ENCODE results near the gene ERF. TPM values are rescaled to one million over a fixed set of nuclear protein-coding genes. Genes with fewer than 3 reads are reported as not detected.
"Not testable (repeated sequence)": the region's sequence is repeated elsewhere in the genome, so short reads cannot be mapped to it uniquely, and the experiment has no call there.

Gene ERF
- total RNA-seq, 2 experiments from 2014 or later: 43.5 to 58.7 TPM

- Mint-ChIP-seq H3K27me3 (no peaks in the 10 kb centered on the region), H3K9me3 (ENCODE audit: low read depth) (no peaks in the 10 kb centered on the region), H3K36me3 (peaks cover 9% of the 10 kb centered on the region), H3K4me3 (no peak overlapping the region), H3K4me1 (peaks cover 30% of the 10 kb centered on the region), H3K27ac (peak overlapping the region; percentile 99)
- ATAC-seq (no peak), DNase-seq (no peak)
- CTCF ChIA-PET: interaction anchor here (0.9 to 3.2 kb wide), 14 partner anchors 9 to 161 kb away, joined by 3 to 44 read pairs (median 5); partner anchors contain the start of genes DEDD2, GSK3A, PAFAH1B3 and POU2F2
These were observed 14.8 kb upstream of the ERF start for GRCh38 chr19:42269478-42270345.

GRCh38 chr19:42268704-42269477, 14.0 kb upstream of the ERF start, which contains the start of gene CIC:
Gene CIC (plus strand): TSS chr19:42269252. CDS start chr19:42271784, 2,532 bp downstream.
- Mint-ChIP-seq H3K9me3 (ENCODE audit: low read depth) (no peaks in the 10 kb centered on the region), H3K4me1 (peaks cover 27% of the 10 kb centered on the region), H3K27ac (peak within 1 kb of the TSS; percentile 99), H3K36me3 (peaks cover 9% of the 10 kb centered on the region), H3K27me3 (no peaks in the 10 kb centered on the region), H3K4me3 (no peak within 1 kb of the TSS)
- ATAC-seq: peak; percentile 85
- CTCF ChIA-PET: interaction anchor here (1.6 to 3.2 kb wide), 4 partner anchors 11 to 26 kb away, joined by 3 to 44 read pairs (median 14); partner anchors contain the start of gene GSK3A
- DNase-seq: peak; percentile 100

GRCh38 chr19:42268142-42268703, 13.3 kb upstream of the ERF start:
- Mint-ChIP-seq H3K9me3 (ENCODE audit: low read depth) (no peaks in the 10 kb centered on the region), H3K4me1 (peaks cover 27% of the 10 kb centered on the region), H3K36me3 (peaks cover 6% of the 10 kb centered on the region), H3K4me3 (no peak overlapping the region), H3K27ac (no peak overlapping the region), H3K27me3 (no peaks in the 10 kb centered on the region)
- peak; percentile 71 for ATAC-seq
- peak; percentile 100 for DNase-seq
- CTCF ChIA-PET: interaction anchor here (2.2 kb wide), 1 partner anchor 11 kb away, joined by 10 read pairs; no protein-coding TSS in a partner anchor

GRCh38 chr19:42267644-42268141, 12.8 kb upstream of the ERF start:
- CTCF ChIA-PET: interaction anchor here (2.0 to 2.2 kb wide), 2 partner anchors 12 to 23 kb away, joined by 6 to 10 read pairs; no protein-coding TSS in a partner anchor
- H3K4me1 Mint-ChIP-seq: peaks cover 27% of the 10 kb centered on the region
- H3K27ac Mint-ChIP-seq: no peak overlapping the region
- ATAC-seq: no peak
- peaks cover 4% of the 10 kb centered on the region for H3K36me3 Mint-ChIP-seq
- no peaks in the 10 kb centered on the region for H3K27me3 Mint-ChIP-seq
- no peak for DNase-seq
- H3K4me3 Mint-ChIP-seq: no peak overlapping the region
- H3K9me3 Mint-ChIP-seq (ENCODE audit: low read depth): no peaks in the 10 kb centered on the region

- ATAC-seq; H3K9me3 Mint-ChIP-seq (ENCODE audit: low read depth); H3K36me3 Mint-ChIP-seq; DNase-seq; H3K27me3 Mint-ChIP-seq; H3K4me3 Mint-ChIP-seq; H3K27ac Mint-ChIP-seq: not testable (repeated sequence)
- peaks cover 32% of the 10 kb centered on the region for H3K4me1 Mint-ChIP-seq
- CTCF ChIA-PET: interaction anchor here (1.2 to 2.2 kb wide), 3 partner anchors 12 to 22 kb away, joined by 3 to 10 read pairs (median 6); no protein-coding TSS in a partner anchor
These were observed 12.1 kb upstream of the ERF start for GRCh38 chr19:42266928-42267603.

- H3K9me3 Mint-ChIP-seq (ENCODE audit: low read depth): not testable (repeated sequence)
These were observed 11.2 kb upstream of the ERF start for GRCh38 chr19:42266105-42266504.

GRCh38 chr19:42261763-42262162, 6.8 kb upstream of the ERF start:
- DNase-seq: no peak
- Mint-ChIP-seq H3K27me3 (peaks cover 5% of the 10 kb centered on the region), H3K4me1 (peaks cover 11% of the 10 kb centered on the region), H3K9me3 (ENCODE audit: low read depth) (no peaks in the 10 kb centered on the region), H3K4me3 (no peak overlapping the region), H3K36me3 (no peaks in the 10 kb centered on the region), H3K27ac (no peak overlapping the region)
- CTCF ChIA-PET: interaction anchor here (0.8 to 1.1 kb wide), 2 partner anchors 9 to 18 kb away, joined by 3 read pairs; no protein-coding TSS in a partner anchor
- ATAC-seq: peak; percentile 69

More at GRCh38 chr19:42266105-42266504, 11.2 kb upstream of the ERF start:
- not testable (repeated sequence) for H3K4me3 Mint-ChIP-seq, H3K36me3 Mint-ChIP-seq, DNase-seq, H3K27ac Mint-ChIP-seq, ATAC-seq, H3K27me3 Mint-ChIP-seq
- H3K4me1 Mint-ChIP-seq: peaks cover 32% of the 10 kb centered on the region
- CTCF ChIA-PET: interaction anchor here (1.2 to 2.2 kb wide), 3 partner anchors 13 to 21 kb away, joined by 3 to 10 read pairs (median 6); no protein-coding TSS in a partner anchor

GRCh38 chr19:42257842-42258241, 2.9 kb upstream of the ERF start:
- Mint-ChIP-seq H3K27me3 (peaks cover 11% of the 10 kb centered on the region), H3K4me1 (peaks cover 19% of the 10 kb centered on the region)
- not testable (repeated sequence) for H3K4me3 Mint-ChIP-seq; H3K27ac Mint-ChIP-seq; H3K36me3 Mint-ChIP-seq; DNase-seq; ATAC-seq; H3K9me3 Mint-ChIP-seq (ENCODE audit: low read depth)
- CTCF ChIA-PET: interaction anchor here (0.7 to 2.0 kb wide), 6 partner anchors 13 to 911 kb away, joined by 3 to 8 read pairs (median 4); no protein-coding TSS in a partner anchor

- Mint-ChIP-seq H3K36me3 (peaks cover 2% of the 10 kb centered on the region), H3K4me3 (peak overlapping the region; percentile 40), H3K4me1 (peaks cover 23% of the 10 kb centered on the region), H3K27me3 (peaks cover 8% of the 10 kb centered on the region), H3K27ac (no peak overlapping the region), H3K9me3 (ENCODE audit: low read depth) (no peaks in the 10 kb centered on the region)
- CTCF ChIA-PET: interaction anchor here (1.4 to 1.9 kb wide), 2 partner anchors 11 to 23 kb away, joined by 5 to 7 read pairs; no protein-coding TSS in a partner anchor
- DNase-seq (peak; percentile 46), ATAC-seq (no peak)
These were observed 1.1 kb upstream of the ERF start for GRCh38 chr19:42255766-42256745.

GRCh38 chr19:42254089-42254849, 659 bp downstream of the ERF start:
- Mint-ChIP-seq H3K9me3 (ENCODE audit: low read depth) (no peaks in the 10 kb centered on the region), H3K36me3 (peaks cover 5% of the 10 kb centered on the region), H3K27me3 (peaks cover 8% of the 10 kb centered on the region), H3K4me1 (peaks cover 29% of the 10 kb centered on the region), H3K4me3 (peak overlapping the region; percentile 68), H3K27ac (peak overlapping the region; percentile 72)
- ATAC-seq: peak; percentile 31
- CTCF ChIA-PET: no interaction called here
- peak; percentile 82 for DNase-seq

All from activated CD8-positive, alpha-beta memory T cell treated with anti-CD3 and anti-CD28 coated beads, Interleukin-2, amount 10 ng/mL, durations not matched to agents 7 days and 5 days (primary cell).